GM21529 (cell line): ENCODE measurements around the gene MKKS.
"Not testable (repeated sequence)": the region's sequence is repeated elsewhere in the genome, so short reads cannot be mapped to it uniquely, and the experiment has no call there.

Source experiments
- ATAC-seq: cut with Tn5 transposase; IDR thresholded peaks from one replicate; pipeline ENCODE4 v1.9.1; 2021; ENCODE audit not compliant: unreplicated experiment

MKKS gene

GRCh38 chr20:10415013-10415650 lies 18.9 kb downstream of the MKKS start:
- no peak for ATAC-seq

GRCh38 chr20:10412591-10413408 lies 21.2 kb downstream of the MKKS start:
- peak; percentile 48 for ATAC-seq

- no peak for ATAC-seq
These were observed 22.3 kb downstream of the MKKS start for GRCh38 chr20:10411673-10412072.

- ATAC-seq: no peak
These were observed 25.8 kb downstream of the MKKS start for GRCh38 chr20:10408108-10408813.

- no peak for ATAC-seq
These were observed 29.0 kb downstream of the MKKS start for GRCh38 chr20:10404959-10405530.

- no peak for ATAC-seq
These were observed 29.9 kb downstream of the MKKS start for GRCh38 chr20:10404023-10404628.

GRCh38 chr20:10402938-10403608 lies 30.9 kb downstream of the MKKS start:
- ATAC-seq: peak; percentile 67

DNA sequence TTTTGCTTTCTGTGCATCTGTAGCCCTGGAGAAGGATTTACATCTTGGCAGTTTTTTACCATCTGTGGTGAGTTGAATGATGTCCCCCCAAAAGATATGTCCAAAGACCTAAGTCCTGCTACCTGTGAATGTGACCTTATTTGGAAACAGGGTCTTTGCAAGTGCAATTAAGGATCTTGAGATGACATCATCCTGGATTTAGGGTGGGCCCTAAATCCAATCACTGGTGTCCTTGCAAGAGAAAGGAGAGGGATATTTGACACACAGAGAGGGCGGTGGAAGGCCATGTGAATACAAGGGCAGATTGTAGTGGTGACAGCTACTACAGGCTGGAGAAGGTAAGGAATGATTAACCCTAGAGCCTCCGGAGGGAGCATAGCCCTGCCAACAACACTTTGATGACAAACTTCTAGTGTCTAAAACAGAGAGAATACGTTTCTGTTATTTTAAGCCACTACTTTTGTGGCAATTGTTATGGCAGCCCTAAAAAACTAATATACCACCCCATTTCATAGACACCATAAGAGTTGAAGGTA lies 35.1 kb downstream of the MKKS start:
- no peak for ATAC-seq

- not testable (repeated sequence) for ATAC-seq
These were observed 39.3 kb downstream of the MKKS start for GRCh38 chr20:10394752-10395151.

- ATAC-seq: no peak
These were observed 43.3 kb downstream of the MKKS start for GRCh38 chr20:10390709-10391108.

DNA sequence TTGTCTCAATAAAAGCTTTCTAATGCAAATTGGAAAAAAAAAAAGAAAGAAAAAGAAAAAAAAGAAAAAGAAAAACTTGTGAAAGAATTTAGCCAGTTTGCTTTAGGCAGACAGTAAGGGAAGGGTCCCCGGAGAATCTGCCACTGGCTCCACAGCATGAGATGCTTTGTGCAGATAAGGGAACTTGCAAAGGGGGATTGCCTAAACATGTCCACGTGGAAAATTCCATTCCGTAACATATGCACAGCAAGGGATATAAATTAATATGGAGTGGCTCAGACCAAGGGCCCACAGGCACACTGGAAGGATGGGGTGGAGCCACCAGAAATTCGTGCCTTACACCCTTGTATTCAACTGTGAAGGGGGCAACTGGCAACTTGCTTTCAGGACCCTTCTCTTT lies 45.4 kb downstream of the MKKS start:
- ATAC-seq: no peak

GRCh38 chr20:10387686-10388085 lies 46.3 kb downstream of the MKKS start:
- ATAC-seq: no peak

DNA sequence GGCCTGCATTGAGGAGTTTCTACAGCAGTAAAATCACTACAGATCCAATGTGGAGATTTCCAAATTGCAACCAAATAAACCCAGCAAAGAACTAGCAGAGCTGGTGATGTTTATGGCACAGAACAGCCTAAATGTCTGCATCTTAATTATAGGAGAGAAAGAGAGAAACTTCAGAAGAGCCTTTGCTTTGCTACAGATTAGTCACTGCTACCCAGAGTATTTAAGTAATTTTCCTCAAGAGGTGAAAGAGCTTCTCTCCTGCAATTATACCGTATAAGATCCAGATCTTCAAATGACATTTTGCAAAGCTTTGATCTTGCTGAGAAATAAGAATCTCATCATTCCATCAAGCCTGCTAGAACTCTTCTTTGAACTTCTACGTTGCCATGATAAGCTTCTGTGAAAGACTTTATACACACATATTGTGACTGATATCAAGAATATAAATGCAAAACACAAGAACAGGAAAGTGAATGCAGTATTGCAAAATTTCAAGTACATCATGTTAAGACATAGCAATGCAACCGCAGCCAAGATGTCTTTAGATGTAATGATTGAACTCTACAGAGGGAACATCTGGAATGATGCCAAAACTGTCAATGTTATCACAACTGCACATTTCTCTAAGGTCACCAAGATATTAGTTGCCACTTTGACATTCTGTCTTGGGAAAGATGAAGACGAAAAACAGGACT lies 48.0 kb downstream of the MKKS start:
- no peak for ATAC-seq

GRCh38 chr20:10381477-10381876 lies 52.5 kb downstream of the MKKS start:
- ATAC-seq: no peak

- ATAC-seq: no peak
These were observed 54.3 kb downstream of the MKKS start for GRCh38 chr20:10379761-10380160.

- no peak for ATAC-seq
These were observed 57.5 kb downstream of the MKKS start for GRCh38 chr20:10376270-10377075.

- no peak for ATAC-seq
These were observed 58.8 kb downstream of the MKKS start for GRCh38 chr20:10375191-10375590.

DNA sequence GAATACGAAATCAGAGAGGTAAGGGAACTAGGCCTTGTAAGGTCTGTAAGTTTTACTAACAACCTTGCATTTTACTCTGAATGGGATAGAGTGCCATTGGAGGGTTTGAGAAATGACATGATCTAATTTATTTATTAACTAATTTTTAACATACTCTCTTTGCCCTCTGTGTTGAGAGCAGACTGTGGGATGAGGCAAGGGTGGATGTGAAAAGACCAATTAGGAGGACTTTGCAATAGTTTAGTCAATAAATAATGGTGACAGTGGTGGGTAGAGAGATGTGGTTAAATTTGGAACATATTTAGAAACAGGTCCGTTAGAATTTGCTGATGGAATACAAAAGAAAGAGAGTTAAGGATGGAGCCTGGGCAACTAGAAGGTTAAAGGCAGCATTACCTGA lies 60.0 kb downstream of the MKKS start:
- no peak for ATAC-seq

GRCh38 chr20:10371467-10371866 lies 62.6 kb downstream of the MKKS start:
- ATAC-seq: no peak
